Left lung (tissue), 10 donors: ENCODE measurements around the gene POU2AF3. TPM values are rescaled to one million over a fixed set of nuclear protein-coding genes. Genes with fewer than 3 reads are reported as not detected.

Experiments used
- ATAC-seq: fragments of 200-7000 bp; cut with Tn5 transposase; one replicate; pipeline ENCODE4 v1.9.1; 2020; ENCODE audit warnings: moderate library complexity
- DNase-seq, 4 donors: peaks; one replicate each; pipeline ENCODE4 v3.0.0-alpha.2; 2013 to 2020
- H3K27ac ChIP-seq, 2 donors: fragments of 200-600 bp; sonication (generic) in 1 of 2; one replicate each; pipeline versions ENCODE4 v1.5.0 to v1.8.0; 2020 to 2021
- H3K27me3 ChIP-seq, 2 donors: fragments of 200-600 bp; sonication (generic) in 1 of 2; one replicate each; pipeline versions ENCODE4 v1.5.0 to v1.8.0; 2020 to 2021
- H3K36me3 ChIP-seq, 2 donors: fragments of 200-600 bp; sonication (generic) in 1 of 2; one replicate each; pipeline versions ENCODE4 v1.5.0 to v1.8.0; 2020 to 2021
- H3K4me1 ChIP-seq, 2 donors: fragments of 200-600 bp; one replicate each; pipeline ENCODE4 v1.8.0; 2021
- H3K4me3 ChIP-seq, 2 donors: fragments of 200-600 bp; sonication (generic) in 1 of 2; one replicate each; pipeline versions ENCODE4 v1.5.0 to v1.8.0; 2020 to 2021; ENCODE audit warnings: mild to moderate bottlenecking in 1 of 2
- H3K9me3 ChIP-seq, 2 donors: fragments of 200-600 bp; sonication (generic) in 1 of 2; one replicate each; pipeline versions ENCODE4 v1.5.0 to v1.8.0; 2020 to 2021
- CTCF ChIP-seq, 2 donors: fragments of 200-600 bp; sonication (generic) in 1 of 2; IDR thresholded peaks; one replicate each; pipeline versions ENCODE4 v1.5.0 to v1.8.0; 2021; ENCODE audit warnings: antibody characterized with exemption in 2 of 2
- intact Hi-C, 2 donors: fragments of 100-400 bp; cut with DNase I; formaldehyde crosslinking; loops; one replicate each; pipeline versions ENCODE4 v1.11.2 to v1.14.2; 2022
- polyA plus RNA-seq, 6 donors: library from polyadenylated mRNA; unstranded; fragments of 120-200 nt; gene quantifications; one replicate each; pipeline ENCODE4 v1.2.1, GENCODE V29; 2013; ENCODE audit not compliant: insufficient read length in 6 of 6
- total RNA-seq, 2 donors: library from RNA; stranded (reverse); fragmentation: NEBNext Ultra II Directional; extraction: Animal tissue kit (Norgen Biotek cat#: 25700); gene quantifications; one replicate each; pipeline ENCODE4 v1.2.1, GENCODE V29; 2021
- donor health status: DM: no; HTN: yes; CAD: no.
- donor health status: DM: no; HTN: no; CAD: no.

The POU2AF3 gene
- total and polyA plus RNA-seq, 8 donors, result 2.7 to 14.4 (median 10.3) TPM

GRCh38 chr11:111308140-111308539, 9.8 kb downstream of the POU2AF3 start:
- DNase-seq, result peak in 2 of 4 donors; percentile 88 to 94

GRCh38 chr11:111309215-111309915, 11.0 kb downstream of the POU2AF3 start:
- Histone ChIP-seq H3K27ac (no peak overlapping the region), H3K4me1 (no peaks in the 10 kb centered on the region), H3K27me3 (peaks cover 0 to 7% of the 10 kb centered on the region in 2 donors), H3K36me3 (no peaks in the 10 kb centered on the region), H3K4me3 (no peak overlapping the region), H3K9me3 (no peaks in the 10 kb centered on the region)
- intact Hi-C loops, result no loop called here
- peak; percentile 67 for ATAC-seq
- no peak for DNase-seq
- no peak for TF ChIP-seq CTCF (IDR thresholded peaks at IDR 0.05)

More at GRCh38 chr11:111308140-111308539, 9.8 kb downstream of the POU2AF3 start:
- H3K9me3 ChIP-seq, result no peaks in the 10 kb centered on the region
- no peak overlapping the region for H3K4me3 ChIP-seq
- H3K27me3 ChIP-seq, result peaks cover 0 to 7% of the 10 kb centered on the region in 2 donors
- intact Hi-C loops, result no loop called here
- H3K4me1 ChIP-seq, result no peaks in the 10 kb centered on the region
- TF ChIP-seq CTCF (IDR thresholded peaks at IDR 0.05), result no peak
- no peak for ATAC-seq
- no peaks in the 10 kb centered on the region for H3K36me3 ChIP-seq
- no peak overlapping the region for H3K27ac ChIP-seq

- DNase-seq, result no peak
- H3K4me1 ChIP-seq, result no peaks in the 10 kb centered on the region
- intact Hi-C loops, result no loop called here
- no peak overlapping the region for H3K27ac ChIP-seq
- H3K9me3 ChIP-seq, result no peaks in the 10 kb centered on the region
- H3K36me3 ChIP-seq, result no peaks in the 10 kb centered on the region
- no peak overlapping the region for H3K4me3 ChIP-seq
- ATAC-seq, result peak; percentile 50
- peaks cover 0 to 7% of the 10 kb centered on the region in 2 donors for H3K27me3 ChIP-seq
- TF ChIP-seq CTCF (IDR thresholded peaks at IDR 0.05), result no peak
These were observed 11.7 kb downstream of the POU2AF3 start for GRCh38 chr11:111310088-111310487.

DNA sequence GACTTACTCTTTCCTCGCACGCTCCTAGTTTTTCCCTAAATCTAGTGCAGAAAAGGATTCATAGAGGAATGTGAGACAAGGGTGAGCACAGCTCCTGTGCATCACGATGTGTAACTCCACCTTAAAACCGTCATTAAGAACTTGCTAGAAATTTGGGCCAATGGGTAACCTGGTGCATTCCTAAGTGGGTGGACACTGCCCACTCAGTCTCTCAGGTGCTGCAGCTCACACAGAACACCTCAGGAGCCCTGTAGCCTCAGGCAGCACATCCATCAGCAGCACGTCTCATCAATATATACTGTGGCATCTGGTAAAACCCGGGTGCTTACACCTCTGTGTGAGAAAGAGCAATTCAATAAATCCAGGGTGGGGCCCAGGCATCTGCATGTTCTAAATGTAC, 12.4 kb downstream of the POU2AF3 start:
- intact Hi-C loops, result no loop called here
- no peaks in the 10 kb centered on the region for H3K4me1 ChIP-seq
- no peak for DNase-seq

More for the DNA sequence above, 12.4 kb downstream of the POU2AF3 start:
- no peaks in the 10 kb centered on the region for H3K9me3 ChIP-seq
- TF ChIP-seq CTCF (IDR thresholded peaks at IDR 0.05), result no peak
- ATAC-seq, result no peak
- H3K36me3 ChIP-seq, result no peaks in the 10 kb centered on the region
- H3K27ac ChIP-seq, result no peak overlapping the region
- H3K4me3 ChIP-seq, result no peak overlapping the region
- H3K27me3 ChIP-seq, result peaks cover 0 to 7% of the 10 kb centered on the region in 2 donors
